ENCODE results near the gene PKP2.

Gene PKP2

DNA sequence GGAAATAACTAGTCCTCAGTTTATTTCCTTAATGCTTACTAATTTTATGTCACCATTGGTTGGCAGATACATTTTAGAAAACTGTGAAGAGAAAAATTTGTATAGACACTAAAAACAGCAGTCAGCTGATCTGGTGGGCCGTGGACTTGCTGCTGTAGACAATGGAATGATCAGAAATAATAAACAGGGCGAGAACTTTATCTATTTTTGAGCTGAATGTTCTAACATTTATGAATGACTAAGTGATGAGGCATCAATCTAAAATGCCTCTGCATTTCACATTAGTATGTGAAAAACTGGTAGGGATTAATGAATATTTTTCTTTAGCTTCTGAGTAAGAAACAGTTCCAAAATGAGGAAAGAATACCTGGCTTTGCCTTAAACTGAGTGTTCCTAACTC lies 24.8 kb upstream of the PKP2 start:
- no peak overlapping the region for H3K4me3 ChIP-seq (ENCODE audit: low read depth, low read length)
- no peak for DNase-seq (ENCODE audit: low read depth, low spot score)
- no peak for TF ChIP-seq CTCF (IDR thresholded peaks at IDR 0.05; ENCODE audit: insufficient read depth, low read length, missing control alignments)
- ChIA-PET POLR2A (no interaction called here), CTCF (no interaction called here)

DNA sequence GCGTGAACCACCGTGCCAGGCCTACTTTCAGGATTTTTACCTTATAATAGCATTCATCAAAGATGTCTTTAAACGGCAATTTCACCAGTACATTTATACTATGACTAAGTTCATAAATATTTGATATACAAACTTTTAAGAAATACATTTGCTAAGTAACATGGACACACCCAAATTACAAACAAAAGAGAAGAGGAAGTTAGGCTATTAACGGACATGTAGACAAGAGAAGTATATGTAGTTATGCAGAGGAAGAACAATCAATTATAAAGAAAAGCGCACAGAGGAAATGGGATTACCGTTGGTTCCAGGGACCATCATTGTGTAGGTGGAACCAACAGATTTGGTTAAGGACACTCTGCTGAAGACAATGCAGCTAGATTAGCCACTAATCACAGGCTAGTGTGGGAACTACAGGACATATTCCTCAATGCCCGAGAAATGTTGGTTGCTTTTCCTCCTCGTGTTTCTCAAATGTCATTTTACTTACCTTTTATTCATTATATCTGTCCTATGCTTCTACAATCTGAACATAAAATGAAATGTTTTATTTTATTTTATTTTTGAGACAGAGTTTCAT lies 24.0 kb upstream of the PKP2 start:
- ChIA-PET CTCF (interaction anchor here (1.0 kb wide), 1 partner anchor 165 kb away, joined by 3 read pairs; the partner anchor contains the start of gene YARS2), POLR2A (no interaction called here)
- TF ChIP-seq CTCF (IDR thresholded peaks at IDR 0.05; ENCODE audit: insufficient read depth, low read length, missing control alignments), result no peak
- no peak overlapping the region for H3K4me3 ChIP-seq (ENCODE audit: low read depth, low read length)
- no peak for DNase-seq (ENCODE audit: low read depth, low spot score)

DNA sequence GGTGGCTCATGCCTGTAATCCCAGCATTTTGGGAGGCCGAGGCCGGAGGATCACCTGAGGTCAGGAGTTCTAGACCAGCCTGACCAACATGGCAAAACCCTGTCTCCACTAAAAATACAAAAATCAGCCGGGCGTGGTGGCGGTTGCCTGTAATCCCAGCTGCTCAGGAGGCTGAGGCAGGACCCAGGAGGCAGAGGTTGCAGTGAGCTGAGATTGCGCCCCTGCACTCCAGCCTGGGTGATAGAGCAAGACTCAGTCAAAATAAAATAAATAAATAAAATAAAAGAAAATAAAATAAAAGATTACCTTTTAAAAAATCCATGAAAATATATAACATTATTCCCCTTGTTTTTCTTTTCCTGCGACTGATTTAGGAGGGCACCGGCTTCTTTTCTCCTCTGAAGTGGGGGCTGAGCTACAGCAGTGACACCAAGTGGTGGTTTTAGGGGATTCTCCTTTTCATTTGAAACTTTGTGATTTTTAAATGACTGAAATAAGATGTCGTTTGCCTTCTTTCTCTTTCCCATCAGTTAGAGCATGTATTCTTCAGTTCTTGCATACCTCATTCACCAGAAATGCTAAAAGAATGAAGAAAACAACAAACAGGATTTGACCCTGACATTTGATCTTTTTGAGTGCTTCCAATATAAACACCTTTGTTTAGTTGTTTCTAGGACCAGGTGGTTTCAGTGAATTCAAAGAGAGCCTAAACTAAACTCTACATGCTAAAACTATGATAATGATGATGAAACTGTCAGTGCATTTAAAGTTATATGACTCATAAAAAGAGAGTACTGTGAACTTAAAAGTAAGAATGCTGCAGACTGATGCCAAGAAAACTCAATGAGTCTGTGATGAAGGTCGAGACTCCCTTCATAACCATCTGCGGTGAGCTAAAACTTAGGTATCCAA lies 22.6 kb upstream of the PKP2 start:
- no peak overlapping the region for H3K4me3 ChIP-seq (ENCODE audit: low read depth, low read length)
- CTCF ChIA-PET, result no interaction called here
- POLR2A ChIA-PET, result no interaction called here
- no peak for DNase-seq (ENCODE audit: low read depth, low spot score)
- TF ChIP-seq CTCF (IDR thresholded peaks at IDR 0.05; ENCODE audit: insufficient read depth, low read length, missing control alignments), result no peak

DNA sequence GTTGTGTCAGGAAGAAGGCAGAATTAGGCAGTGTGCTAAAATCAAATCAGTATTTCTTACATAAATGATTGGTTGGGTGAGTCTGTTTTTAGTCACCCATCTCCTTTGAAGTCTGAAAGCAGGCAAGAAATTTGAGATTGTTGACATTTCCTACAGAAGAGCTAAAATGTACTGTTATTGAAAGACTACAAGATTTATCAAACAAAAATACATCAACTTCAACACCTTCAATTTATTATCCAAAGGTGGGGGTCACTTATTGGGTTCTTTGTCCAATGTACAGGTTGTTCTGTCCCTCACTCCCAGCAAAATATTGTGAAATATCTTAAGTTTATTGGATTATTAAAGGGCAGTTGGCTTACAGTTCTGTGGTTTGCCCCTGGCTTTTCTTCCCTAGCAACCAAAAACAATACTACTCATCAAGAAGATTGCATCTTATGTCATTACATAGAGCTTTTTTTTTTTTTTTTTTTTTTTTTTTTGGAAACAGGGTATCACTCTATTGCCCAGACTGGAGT lies 20.6 kb upstream of the PKP2 start:
- POLR2A ChIA-PET, result no interaction called here
- CTCF ChIA-PET, result no interaction called here
- no peak for TF ChIP-seq CTCF (IDR thresholded peaks at IDR 0.05; ENCODE audit: insufficient read depth, low read length, missing control alignments)
- no peak overlapping the region for H3K4me3 ChIP-seq (ENCODE audit: low read depth, low read length)
- no peak for DNase-seq (ENCODE audit: low read depth, low spot score)

GRCh38 chr12:32907898-32908476 lies 11.4 kb upstream of the PKP2 start:
- ChIA-PET POLR2A (no interaction called here), CTCF (no interaction called here)
- no peak for TF ChIP-seq CTCF (IDR thresholded peaks at IDR 0.05; ENCODE audit: insufficient read depth, low read length, missing control alignments)
- DNase-seq (ENCODE audit: low read depth, low spot score), result no peak
- no peak overlapping the region for H3K4me3 ChIP-seq (ENCODE audit: low read depth, low read length)

- CTCF ChIA-PET, result no interaction called here
- TF ChIP-seq CTCF (IDR thresholded peaks at IDR 0.05; ENCODE audit: insufficient read depth, low read length, missing control alignments), result no peak
- no peak for DNase-seq (ENCODE audit: low read depth, low spot score)
- H3K4me3 ChIP-seq (ENCODE audit: low read depth, low read length), result no peak overlapping the region
- POLR2A ChIA-PET, result no interaction called here
These were observed 10.6 kb upstream of the PKP2 start for GRCh38 chr12:32907166-32907565.
